ENCODE data around the gene RGP1. TPM values are rescaled to one million over a fixed set of nuclear protein-coding genes. Genes with fewer than 3 reads are reported as not detected.

The RGP1 gene
- total and polyA plus RNA-seq, 9 of the 15 experiments (the other 6 are each of a cell fraction or from before 2014, with no cell fraction given), result 0.42 to 13.8 (median 6.7) TPM

- TF ChIP-seq ZNF318 (IDR thresholded peaks at IDR 0.05; ENCODE audit: borderline replicate concordance in 1 of 2, low read depth in 1 of 2) (no peak), ZNF277 (CRISPR knock-in tag; IDR thresholded peaks at IDR 0.05; ENCODE audit: borderline replicate concordance) (no peak), ZNF444 (CRISPR knock-in tag; IDR thresholded peaks at IDR 0.05) (no peak), AFF1 (IDR thresholded peaks at IDR 0.05; ENCODE audit: low read depth in 1 of 2, partially characterized antibody in 2 of 2) (no peak), ARID1B (IDR thresholded peaks at IDR 0.05) (no peak), CTCF (IDR thresholded peaks at IDR 0.05 in 2 of 3, conservative IDR thresholded peaks at IDR 0.05 in 1 of 3; ENCODE audit: insufficient read depth in 2 of 3, low read depth in 1 of 3, low read length in 3 of 3) (peak; percentile 81 to 90 (median 86)), SMC3 (conservative IDR thresholded peaks at IDR 0.05; ENCODE audit: insufficient read depth, low read depth, low read length) (peak; percentile 64), ZNF561 (CRISPR knock-in tag; conservative IDR thresholded peaks at IDR 0.05) (no peak)
Observed at GRCh38 chr9:35790385-35791296, 41.6 kb downstream of the RGP1 start (continued).
